ENCODE measurements around the gene NEK6.

NEK6 gene

GRCh38 chr9:124342776-124343485, 85.2 kb downstream of the NEK6 start:
- DNase-seq (ENCODE audit: low read depth): no peak

- DNase-seq (ENCODE audit: low read depth): no peak
Observed at GRCh38 chr9:124343533-124344290, 86.0 kb downstream of the NEK6 start.

GRCh38 chr9:124344291-124345050, 86.7 kb downstream of the NEK6 start:
- no peak for DNase-seq (ENCODE audit: low read depth)

DNA sequence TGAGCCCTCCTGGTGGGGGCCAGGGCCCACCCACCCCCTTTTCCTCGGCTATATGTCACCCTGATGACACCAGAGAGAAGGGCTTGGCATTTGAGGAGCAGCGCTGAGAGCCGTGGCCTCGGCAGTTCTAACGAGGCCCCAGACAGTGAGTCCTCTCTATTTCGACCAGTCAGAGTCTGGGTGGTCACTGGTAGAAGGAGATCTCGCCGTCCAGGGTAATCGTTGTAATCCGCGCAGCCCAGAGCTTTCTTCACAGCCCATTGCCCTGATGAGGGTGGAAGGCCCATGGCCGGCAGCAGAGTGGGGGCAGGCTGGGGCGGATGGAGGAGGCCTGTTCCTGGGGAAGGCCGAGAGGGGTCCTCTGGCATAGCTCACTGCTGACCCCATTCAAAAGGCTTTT, 87.3 kb downstream of the NEK6 start:
- DNase-seq (ENCODE audit: low read depth): no peak

GRCh38 chr9:124345751-124346281, 88.1 kb downstream of the NEK6 start:
- DNase-seq (ENCODE audit: low read depth): no peak

GRCh38 chr9:124346347-124347163, 88.8 kb downstream of the NEK6 start:
- no peak for DNase-seq (ENCODE audit: low read depth)

GRCh38 chr9:124347206-124347967, 89.6 kb downstream of the NEK6 start:
- DNase-seq (ENCODE audit: low read depth): no peak

- no peak for DNase-seq (ENCODE audit: low read depth)
Observed at GRCh38 chr9:124347968-124348358, 90.2 kb downstream of the NEK6 start.

GRCh38 chr9:124348363-124348762, 90.6 kb downstream of the NEK6 start:
- no peak for DNase-seq (ENCODE audit: low read depth)

DNA sequence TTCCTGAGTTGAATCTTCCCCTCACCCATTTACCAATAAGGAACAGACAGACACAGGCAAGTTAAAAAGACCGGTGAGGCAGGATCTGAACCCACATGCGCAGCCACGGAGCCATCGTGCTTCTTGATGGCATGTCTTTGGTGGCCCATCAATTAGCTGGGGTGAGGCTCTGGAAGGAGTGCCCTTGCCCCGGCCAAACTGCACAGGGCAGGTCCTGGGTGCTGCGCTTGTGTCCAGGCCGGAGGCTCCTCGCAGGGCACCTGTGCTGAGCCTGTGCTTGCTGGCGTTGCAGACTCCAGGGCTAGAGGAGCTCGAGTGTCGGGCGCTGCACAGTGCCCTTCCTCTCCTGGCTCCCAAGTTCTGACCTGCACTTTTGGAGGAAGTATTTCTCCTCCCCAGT, 91.1 kb downstream of the NEK6 start:
- DNase-seq (ENCODE audit: low read depth): no peak

DNA sequence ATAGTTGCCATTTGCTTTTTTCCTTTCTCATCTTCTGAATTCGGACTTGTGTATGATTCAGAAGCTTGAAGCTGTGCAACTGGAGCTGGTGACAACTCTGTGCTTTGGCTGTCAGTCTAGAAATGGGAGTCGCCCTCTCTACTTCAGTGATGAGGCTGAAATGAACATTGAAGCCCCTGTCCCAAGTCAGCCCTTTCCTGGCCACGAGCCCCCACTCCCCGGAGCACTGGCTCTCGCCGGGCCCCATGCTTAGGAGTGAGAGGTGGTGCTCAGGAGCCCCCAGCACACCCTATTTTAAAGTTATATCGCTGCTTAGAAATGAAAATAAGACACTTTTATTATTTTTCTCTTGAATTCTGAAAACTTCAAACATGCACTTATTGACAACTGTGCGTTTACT, 91.5 kb downstream of the NEK6 start:
- DNase-seq (ENCODE audit: low read depth): no peak

GRCh38 chr9:124349675-124350493, 92.1 kb downstream of the NEK6 start:
- DNase-seq (ENCODE audit: low read depth): no peak

- DNase-seq (ENCODE audit: low read depth): no peak
Observed at GRCh38 chr9:124350494-124351263, 92.9 kb downstream of the NEK6 start.

DNA sequence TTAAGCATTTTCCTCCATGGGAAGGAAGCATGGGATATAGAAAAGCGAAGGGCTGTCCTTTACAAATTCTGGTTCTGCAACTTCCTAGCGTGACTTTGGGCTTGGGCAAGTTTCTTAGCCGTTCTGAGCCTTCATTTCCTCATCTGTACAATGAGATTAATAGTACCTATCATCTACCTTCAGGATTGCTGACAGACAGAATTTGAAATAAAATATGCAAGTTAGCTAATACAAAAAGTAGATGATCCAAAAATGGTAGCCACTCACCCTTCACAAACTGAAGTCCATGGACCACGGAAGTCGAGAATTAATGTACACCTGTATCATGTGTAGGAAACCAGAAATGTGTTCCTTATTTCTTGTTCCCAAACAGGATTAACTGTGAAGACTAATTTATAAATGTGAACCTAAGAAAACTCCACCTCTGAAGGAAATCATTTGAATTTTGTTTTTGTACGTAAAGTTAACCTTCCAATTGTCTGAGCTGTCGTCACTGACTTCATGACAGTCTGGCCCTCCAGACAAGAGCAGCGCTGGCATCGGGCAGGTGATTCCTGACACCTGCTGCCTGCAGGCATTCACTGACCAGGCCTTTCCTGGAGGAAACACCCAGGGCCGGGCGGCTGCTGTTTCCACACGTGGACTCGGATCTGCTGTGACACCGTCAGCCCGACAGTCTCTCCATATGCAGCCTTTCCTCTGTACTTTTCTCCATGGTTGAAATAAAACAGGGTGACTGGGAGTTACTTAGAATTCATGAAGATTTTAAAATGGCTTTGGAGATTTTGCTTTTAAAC, 94.1 kb downstream of the NEK6 start:
- no peak for DNase-seq (ENCODE audit: low read depth)

GRCh38 chr9:124352616-124353015, 94.9 kb downstream of the NEK6 start:
- no peak for DNase-seq (ENCODE audit: low read depth)

DNA sequence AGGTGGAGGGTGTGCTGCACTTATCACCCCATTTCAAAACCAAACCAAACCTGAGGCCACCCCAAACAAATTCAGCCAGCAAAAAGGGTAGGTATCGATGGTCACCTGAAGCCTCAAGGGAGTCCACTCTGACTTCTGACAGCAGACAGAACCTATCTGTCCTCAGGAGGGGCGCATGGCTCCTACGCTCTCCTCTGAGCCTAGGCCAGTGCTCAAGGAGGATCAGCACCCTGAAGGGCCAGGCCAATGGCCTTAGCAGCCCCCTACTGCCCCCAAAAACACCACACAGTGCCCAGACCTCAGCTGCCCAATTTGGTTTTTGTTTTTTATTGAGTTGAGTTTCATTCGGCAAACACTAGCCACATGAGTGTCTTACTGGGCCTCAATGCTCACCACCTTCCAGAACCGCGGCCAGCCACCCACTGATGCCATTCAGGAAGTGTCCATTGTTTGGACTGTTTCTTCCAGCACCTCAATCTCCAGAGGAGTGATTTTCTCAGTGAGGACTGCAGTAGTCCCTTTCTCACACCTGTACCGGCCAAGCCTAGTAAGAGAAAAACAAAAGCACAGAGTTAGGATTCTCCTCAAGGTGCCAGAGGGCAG, 95.5 kb downstream of the NEK6 start:
- DNase-seq (ENCODE audit: low read depth): no peak

GRCh38 chr9:124353811-124354274, 96.1 kb downstream of the NEK6 start:
- no peak for DNase-seq (ENCODE audit: low read depth)
